Epithelial cell of proximal tubule (primary cell): ENCODE data around the gene ALOX5AP. TPM values are rescaled to one million over a fixed set of nuclear protein-coding genes. Genes with fewer than 3 reads are reported as not detected.

ENCODE experiments used
- DNase-seq: peaks from one replicate; pipeline ENCODE4 v3.0.0-alpha.2; 2011; ENCODE audit warnings: low read depth
- H3K4me3 ChIP-seq: 2 replicates; pipeline ENCODE4 v1.5.1; 2011; ENCODE audit warnings: low read depth, mild to moderate bottlenecking, low read length
- CTCF ChIP-seq: conservative IDR thresholded peaks from 2 replicates; pipeline ENCODE4 v1.5.1; 2012; ENCODE audit warnings: low read depth, mild to moderate bottlenecking, low read length
- total RNA-seq: library from RNA; depleted of rRNA; stranded (reverse); fragments of >200 nt; gene quantifications from 2 replicates; pipeline ENCODE4 v1.2.3, GENCODE V29; 2015

ALOX5AP gene
- total RNA-seq, 1 donor from 2014 or later: 2.5 TPM

- TF ChIP-seq CTCF: no peak
- H3K4me3 ChIP-seq: no peak overlapping the region
- DNase-seq: no peak
These were observed 30.7 kb upstream of the ALOX5AP start for GRCh38 chr13:30704596-30704995.

GRCh38 chr13:30705680-30706079 lies 29.7 kb upstream of the ALOX5AP start:
- no peak overlapping the region for H3K4me3 ChIP-seq
- TF ChIP-seq CTCF: no peak
- DNase-seq: no peak

GRCh38 chr13:30708541-30708940 lies 26.8 kb upstream of the ALOX5AP start:
- no peak for TF ChIP-seq CTCF
- DNase-seq: no peak
- H3K4me3 ChIP-seq: no peak overlapping the region

DNA sequence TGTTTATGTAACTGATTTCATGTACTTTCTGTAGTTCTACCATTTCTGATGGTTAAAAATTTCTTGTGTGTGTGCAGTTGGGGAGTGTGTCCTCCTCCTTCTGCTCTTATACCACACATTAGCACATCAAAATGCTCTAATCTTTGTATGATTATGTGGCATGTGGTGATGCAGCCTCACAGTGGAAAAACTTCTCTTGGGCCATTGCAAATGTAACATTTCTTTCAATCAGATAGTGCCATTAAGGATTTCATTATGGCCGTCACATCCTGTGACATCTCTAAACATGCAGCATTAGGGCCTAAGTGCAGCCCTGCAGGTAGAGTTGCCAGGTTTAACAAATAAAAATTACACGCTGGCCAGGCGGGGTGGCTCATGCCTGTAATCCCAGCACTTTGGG lies 24.9 kb upstream of the ALOX5AP start:
- TF ChIP-seq CTCF: no peak
- no peak for DNase-seq

GRCh38 chr13:30711375-30711774 lies 24.0 kb upstream of the ALOX5AP start:
- no peak for DNase-seq
- TF ChIP-seq CTCF: no peak
- no peak overlapping the region for H3K4me3 ChIP-seq

More for the DNA sequence above, 24.9 kb upstream of the ALOX5AP start:
- H3K4me3 ChIP-seq: no peak overlapping the region

- TF ChIP-seq CTCF: no peak
- no peak overlapping the region for H3K4me3 ChIP-seq
- no peak for DNase-seq
These were observed 23.5 kb upstream of the ALOX5AP start for GRCh38 chr13:30711837-30712236.

GRCh38 chr13:30712536-30713532 lies 22.5 kb upstream of the ALOX5AP start:
- H3K4me3 ChIP-seq: no peak overlapping the region
- no peak for DNase-seq
- no peak for TF ChIP-seq CTCF
